Measurements from ENCODE around the gene ANG.
"Not testable (repeated sequence)": the region's sequence is repeated elsewhere in the genome, so short reads cannot be mapped to it uniquely, and the experiment has no call there.

Gene ANG

GRCh38 chr14:20688167-20688839 lies at the start of gene ANG:
Gene ANG, plus strand, starts transcription at chr14:20688764. Its CDS starts 4,801 bp downstream, at chr14:20693565.
- no peak for DNase-seq

DNA sequence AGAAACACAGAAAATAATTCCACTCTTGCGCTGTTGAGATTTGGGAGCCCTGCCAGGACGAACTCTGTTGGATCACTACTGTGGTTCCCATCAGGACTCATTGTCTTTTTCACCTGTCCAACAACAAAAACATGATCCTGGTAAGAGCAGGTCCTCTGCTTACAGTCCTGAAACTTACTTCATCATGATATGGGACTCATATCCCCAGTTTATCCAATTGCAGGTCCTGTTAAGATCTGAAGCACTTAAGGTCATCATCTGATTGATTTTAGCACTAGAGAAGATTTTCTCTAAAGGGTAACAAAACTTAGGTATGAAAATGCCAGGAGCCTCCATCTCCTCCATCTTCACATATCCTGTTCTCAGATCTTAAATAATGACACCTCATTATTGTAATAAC lies 47.0 kb upstream of the ANG start, which contains the start of gene OR6S1:
TSS of gene OR6S1 (minus strand) at position 101 of the 400 bp plus-strand sequence. CDS start at position 101, 0 bp downstream.
- DNase-seq = no peak

DNA sequence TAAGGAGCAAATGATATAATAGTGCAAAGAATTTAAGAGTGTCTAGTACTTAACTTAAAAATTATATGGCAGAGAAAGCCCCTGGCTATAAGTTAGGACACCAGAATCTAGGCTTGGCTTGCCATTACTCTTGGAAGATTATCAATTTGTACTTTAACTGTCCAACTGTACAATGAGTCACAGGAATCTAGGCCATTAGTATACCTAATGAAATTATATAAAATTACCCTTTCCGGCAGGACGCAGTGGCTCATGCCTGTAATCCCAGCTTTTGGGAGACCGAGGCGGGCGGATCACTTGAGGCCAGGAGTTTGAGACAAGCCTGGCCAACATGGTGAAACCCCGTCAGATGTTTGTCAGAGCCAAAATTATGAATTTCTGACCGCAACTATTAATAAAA lies 46.4 kb upstream of the ANG start:
- DNase-seq = no peak

DNA sequence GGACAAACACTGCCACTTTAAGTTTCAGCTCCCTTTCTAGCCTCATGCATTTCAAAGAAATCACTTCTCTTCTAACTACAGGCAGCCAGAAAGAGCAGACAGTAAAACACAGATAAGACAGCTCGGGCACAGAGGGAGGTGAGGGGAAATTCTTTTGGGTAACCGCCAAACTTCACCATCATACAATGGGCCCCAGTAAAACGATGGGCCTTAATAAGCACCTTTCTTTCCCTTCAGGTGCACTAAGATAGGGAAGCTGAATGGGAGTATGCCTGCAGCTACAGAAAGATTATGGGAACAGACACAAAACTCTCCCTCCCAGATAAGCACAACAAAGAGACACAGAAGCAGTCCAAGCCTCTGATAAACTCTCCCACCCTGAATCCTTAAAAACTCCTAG lies 45.8 kb upstream of the ANG start:
- not testable (repeated sequence) for DNase-seq

DNA sequence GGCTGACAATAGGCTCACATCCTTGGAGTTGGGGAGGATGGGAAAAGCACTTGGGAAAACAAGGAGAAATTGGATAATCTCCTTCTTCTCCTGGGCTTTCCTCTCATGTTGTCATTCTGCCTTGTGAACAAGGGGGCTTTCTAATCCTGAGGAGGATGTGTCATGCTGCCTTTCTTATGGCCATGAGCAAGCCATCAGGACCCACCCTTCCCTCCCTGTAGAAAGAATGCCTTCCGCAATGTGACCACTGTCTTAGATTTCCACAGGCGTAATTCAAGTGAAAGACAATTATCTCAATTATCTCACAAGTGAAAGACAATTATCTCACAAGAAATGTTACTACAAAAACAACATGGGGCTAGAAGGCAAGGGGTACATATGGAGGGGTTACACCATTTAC lies 44.0 kb upstream of the ANG start:
- DNase-seq = no peak

DNA sequence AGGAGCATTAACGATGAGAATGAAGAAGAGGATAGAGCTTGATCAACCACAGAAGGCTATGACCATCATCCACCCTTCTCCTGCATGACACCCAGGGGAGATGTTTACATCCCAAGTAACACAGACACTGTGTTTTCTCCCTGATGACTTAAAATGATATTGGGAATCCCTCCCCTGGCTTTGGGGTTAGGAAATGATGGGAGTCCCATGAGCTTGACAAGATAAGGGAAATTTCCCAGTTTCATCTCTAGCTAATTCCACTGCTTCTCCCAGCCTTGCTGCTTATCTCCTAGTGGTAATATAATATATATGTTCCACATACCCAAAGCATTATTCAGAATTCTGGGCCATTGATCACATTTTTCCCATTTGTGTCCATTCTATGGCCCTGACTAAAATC lies 43.1 kb upstream of the ANG start:
- no peak for DNase-seq

DNA sequence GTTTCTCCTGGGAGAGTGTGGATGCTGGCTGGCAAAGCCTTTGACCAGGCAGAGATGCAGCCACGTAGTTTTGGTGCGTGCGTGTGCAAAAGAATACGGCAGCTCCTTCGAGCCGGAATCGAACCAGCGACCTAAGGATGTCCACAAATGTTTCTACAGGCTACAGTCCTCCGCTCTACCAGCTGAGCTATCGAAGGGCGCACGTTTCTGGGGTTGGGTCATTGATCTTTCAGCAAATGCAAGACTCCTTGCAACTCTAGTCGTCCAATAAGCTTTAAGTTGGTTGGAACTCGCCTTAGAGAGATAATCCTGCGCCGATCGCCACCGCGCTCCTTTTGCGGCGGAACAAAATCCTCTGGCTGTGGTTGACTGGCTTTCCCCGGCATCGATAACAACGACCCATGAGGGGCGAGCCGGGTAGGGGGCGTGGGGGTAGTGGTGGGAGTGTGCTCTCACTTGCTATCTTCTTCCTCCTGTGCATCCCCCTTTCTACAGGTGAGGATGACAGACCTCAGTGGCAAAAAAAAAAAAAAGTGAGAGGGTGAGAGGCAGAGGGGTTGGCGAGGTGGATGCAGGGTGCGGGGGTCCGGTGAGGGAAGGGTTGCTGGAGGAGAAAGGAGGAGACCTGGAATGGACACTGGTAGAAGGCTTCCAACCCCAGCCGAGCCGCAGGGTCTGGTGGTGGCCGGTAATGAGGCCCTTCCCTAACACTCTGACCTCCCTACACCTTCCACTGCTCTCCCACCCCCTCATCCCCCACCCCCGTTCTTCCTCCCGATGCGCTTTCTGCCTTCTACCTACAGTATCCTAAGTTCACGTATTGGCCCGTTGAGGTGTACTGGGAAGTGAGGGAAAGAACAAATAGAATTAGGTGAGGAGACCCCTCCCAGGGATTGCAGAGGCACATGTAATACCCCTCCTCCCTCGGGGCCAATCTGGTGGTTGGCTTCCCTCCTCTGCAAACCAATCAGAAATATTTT lies 35.3 kb upstream of the ANG start:
- DNase-seq = no peak

GRCh38 chr14:20655851-20656250 lies 32.7 kb upstream of the ANG start:
- DNase-seq = no peak

DNA sequence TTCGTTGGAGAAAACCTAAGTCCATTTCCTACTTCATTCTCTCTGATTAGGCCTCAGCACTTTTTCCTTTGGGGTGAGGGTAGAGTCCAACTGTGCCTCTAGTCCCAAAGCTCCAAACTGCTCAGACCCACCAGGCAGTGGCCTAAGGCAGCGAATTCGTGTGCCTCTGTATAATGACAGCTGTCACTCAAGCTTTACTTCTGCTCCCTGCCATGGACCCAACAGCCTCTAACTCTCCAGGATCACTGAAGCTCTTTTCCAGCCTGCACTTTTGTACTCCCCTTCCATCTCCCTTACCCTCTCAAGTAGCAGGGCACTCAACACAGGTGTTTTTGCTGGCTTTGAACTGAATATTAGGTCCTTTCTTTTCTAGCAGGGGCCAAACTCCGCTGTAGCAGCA lies 32.3 kb upstream of the ANG start:
- DNase-seq = no peak

GRCh38 chr14:20657216-20658211 lies 31.1 kb upstream of the ANG start:
- no peak for DNase-seq

DNA sequence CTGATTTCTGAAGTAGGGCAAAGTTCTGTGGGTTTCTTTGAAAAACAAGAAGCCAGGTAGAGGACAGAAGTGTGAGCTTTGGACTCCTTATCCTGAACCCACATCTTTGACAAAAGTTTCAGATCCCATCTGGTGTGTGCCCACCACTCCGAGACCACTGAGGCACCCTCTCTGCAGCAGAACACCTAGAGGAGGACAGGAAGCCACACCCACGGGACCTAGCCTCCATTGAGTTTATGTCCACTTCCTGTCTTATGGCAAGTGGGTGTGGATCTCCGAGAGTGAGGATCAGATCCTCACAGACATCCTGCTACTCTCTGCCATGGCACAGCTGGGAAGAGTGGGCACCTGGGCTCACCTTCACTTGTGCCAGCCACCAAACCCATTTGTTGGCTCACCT lies 30.3 kb upstream of the ANG start:
- DNase-seq = no peak

GRCh38 chr14:20659336-20659735 lies 29.2 kb upstream of the ANG start:
- DNase-seq = no peak

DNA sequence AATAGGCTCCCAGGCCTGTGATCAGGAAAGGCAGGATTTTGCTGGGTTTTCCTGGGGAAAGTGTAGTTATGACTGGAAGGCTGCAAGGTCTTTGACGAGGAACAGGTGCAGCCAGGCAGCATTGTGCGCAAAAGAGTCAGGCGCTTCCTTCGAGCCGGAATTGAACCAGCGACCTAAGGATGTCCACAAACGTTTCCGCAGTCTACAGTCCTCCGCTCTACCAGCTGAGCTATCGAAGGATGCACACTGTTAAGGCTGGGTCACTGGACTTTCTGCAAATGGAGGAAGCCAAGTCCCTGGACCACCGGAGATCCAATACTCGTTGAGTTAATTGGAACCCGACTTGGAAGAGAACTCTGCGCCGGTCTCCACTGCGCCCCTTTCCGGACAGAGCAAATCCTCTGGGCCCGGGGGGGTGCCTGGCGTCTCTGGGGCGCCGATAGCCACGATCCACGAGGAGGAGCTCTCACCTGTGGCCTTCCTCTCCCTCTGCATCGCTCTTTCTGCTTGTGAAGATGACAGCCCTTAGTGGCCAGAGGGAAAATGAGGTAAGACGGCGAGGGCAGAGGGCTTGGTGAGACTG lies 28.7 kb upstream of the ANG start:
- DNase-seq = no peak

DNA sequence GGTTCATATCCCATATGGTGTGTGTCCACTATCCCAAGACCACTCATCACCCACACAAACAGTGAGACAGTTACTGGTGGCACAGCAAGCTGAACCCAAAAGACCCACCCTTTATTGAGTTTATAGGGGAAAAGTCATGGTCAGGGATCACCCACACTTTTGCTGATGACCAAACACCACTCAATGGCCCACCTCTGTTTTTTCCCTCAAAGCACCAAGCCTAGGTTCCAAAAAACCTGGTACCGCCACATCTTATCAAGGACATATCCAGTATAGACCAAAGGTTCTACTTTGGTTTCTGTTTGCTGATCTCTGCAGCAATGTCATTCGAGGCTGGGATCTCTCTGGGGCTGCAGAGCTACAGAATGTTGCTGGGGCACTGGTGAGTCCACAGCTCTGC lies 27.4 kb upstream of the ANG start:
- DNase-seq = no peak

DNA sequence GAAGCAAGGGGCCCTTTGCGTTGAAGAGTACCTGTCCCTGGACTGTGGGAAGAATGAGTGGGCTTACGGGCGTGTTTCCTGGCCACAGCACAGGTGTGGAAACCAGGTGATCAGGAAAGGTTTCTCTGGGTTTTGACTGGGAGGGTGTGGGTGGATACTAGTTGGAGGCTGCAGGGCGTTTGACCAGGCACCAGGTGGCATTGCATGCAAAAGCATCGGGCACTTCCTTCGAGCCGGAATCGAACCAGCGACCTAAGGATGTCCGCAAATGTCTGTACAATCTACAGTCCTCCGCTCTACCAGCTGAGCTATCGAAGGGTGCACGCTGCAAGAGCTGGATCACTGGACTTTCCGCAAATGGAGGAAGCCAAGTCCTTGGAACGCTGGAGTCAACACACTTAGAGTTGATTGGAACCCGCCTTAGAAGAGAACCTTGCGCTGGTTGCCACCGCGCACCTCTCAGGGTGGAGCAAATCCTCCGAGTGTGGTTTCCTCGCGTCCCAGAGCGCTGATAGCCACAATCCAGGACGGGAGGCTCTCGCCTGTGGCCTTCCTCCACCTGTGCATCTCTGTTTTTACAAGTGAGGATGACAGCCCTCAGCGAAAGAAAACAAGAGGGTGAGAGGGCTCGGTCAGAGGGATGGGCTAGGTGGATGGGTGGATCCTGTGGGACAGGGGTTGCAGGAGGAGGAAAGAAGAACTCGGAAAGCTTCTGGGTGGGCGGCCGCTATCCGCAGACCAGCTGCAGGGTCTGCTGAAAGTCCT lies 25.4 kb upstream of the ANG start:
- DNase-seq = no peak

- not testable (repeated sequence) for DNase-seq
Measured at GRCh38 chr14:20666400-20666961, 22.1 kb upstream of the ANG start.

DNA sequence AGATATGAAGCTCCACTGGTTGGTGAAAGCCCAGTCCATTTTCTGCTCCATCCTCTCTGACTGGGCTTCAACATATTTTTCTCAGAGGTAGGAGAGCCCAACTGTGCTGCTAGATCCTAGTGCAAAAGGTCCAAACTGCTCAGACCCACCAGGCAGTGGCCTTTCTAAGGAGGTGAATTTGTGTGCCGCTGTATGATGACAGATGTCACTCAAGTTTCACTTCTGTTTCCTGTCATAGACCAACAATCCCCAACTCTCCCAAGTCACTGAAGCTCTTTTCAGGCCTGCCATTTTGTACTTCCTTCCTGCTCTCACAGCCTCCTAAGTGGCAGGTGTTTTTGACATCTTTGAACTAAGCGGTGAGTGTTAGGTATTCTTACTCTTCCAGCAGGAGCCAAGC lies 20.6 kb upstream of the ANG start:
- DNase-seq = no peak

DNA sequence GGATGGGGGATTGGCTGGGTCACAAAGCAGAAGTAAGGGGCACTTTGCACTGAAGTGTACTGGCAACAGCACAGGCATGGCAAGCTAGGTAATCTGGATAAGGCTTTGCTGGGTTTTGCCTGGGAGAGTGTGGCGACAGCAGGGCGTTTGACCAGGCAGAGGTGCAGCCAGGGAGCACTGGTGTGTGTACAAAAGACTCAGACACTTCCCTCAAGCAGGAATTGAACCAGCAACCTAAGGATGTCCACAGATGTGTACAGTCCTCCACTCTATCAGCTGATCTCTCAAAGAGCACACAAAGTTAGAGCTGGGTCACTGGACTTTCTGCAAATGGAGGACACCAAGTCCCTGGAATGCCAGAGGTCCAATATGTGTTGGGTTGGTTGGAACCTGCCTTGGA lies 19.6 kb upstream of the ANG start:
- DNase-seq = no peak

GRCh38 chr14:20671597-20672283 lies 16.8 kb upstream of the ANG start:
- DNase-seq = no peak

- DNase-seq = no peak
Measured at GRCh38 chr14:20675669-20676068, 12.9 kb upstream of the ANG start.

- no peak for DNase-seq
Measured at GRCh38 chr14:20676072-20676471, 12.5 kb upstream of the ANG start.
